8988T (cell line): ENCODE measurements around the gene FNDC3B.

Source experiments
- DNase-seq: peaks from one replicate; pipeline ENCODE4 v3.0.0; 2011

FNDC3B gene

DNA sequence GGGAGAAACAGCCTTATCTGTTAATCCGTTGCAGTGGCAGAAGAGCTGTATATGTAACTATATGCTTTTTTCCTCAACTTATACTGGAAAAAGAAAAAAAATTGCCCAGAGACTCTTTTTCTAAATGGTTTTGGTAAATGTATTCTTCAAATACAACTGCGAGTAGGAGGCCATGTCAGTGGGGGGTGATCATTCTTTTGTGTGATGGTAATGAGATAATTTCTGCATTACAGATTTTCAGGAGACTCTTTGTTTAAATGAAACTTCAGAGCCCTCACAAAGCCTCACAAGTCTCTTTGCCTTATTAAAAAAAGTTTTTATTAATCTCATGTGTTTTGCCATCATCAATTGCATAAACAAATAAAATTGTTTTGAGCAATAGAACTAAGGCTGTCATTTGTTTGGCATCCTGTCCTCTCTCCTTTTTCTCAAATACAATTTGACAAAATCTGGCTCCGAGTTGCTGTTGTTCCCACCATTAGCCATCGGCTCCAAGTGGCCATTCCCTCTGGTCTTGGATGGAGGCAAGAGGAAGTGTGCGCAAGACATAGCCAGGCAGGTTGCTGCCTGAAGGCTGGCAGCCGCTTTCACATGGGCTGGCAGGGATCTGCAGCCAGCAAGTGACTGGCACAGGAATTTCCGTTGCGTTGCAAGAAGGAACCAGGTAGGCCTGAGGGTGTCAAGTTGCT, 116.7 kb downstream of the FNDC3B start:
- no peak for DNase-seq

DNA sequence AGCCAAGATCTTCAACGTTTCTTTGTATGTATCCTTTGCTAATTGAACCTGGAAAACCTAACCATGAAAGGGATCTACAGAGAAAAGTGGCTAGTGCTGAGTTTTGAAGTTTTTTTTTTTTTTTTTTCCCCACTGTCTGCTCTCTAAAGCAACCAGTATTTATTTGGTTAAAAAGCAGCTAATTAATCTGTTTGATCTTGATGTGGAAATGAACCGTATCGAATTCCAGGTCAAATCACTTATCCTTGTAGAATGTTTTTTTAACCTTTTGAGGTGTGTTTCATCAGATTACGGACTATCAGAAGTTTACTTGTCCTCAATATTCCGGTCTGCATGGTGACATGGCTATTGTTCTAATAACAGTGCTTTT, 117.2 kb downstream of the FNDC3B start:
- no peak for DNase-seq

DNA sequence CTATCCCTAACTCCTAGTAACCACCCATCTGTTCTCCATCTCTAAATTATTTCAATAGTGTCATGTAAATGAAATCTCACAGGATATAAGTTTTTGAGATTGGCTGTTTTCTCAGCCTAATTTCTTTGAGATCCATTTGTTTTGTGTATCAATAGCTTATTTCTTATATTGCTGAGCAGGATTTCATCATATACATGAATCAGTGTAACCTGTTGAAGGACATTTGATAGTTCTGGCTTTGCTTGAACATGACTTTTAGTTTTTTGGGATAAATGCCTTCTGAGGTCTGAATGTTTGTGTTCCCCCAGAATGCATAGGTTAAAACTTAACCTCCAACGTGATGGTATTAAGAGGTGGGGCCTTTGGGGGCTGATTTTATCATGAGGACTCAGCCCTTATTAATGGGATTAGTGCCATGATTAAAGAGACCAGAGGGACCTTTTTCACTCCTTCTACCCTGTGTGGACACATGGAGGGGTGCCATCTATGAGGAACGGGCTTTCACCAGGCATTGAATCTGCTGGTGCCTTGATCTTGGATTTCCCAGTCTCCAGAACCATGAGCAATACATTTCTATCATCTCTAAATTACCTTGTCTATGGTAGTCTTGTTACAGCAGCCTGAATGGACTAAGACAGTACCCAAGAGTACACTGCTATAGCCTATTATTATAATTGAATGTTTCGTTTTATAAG, 118.3 kb downstream of the FNDC3B start:
- DNase-seq, result no peak

DNA sequence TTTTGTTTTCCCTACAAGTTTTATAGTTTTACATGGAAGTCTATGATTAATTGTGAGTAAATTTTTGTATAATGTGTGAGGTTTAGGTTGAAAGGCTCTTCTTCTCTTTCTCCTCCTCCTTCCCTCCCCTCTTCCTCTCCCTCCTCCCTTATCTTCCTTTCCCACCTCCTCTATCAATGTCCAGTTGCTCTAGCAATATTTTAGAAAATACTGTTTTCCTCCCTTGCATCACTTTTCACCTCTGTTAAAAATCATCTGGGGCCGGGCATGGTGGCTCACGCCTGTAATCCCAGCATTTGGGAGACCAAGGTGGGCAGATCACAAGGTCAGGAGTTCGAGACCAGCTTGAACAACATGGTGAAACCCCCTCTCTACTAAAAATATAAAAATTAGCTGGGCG, 119.4 kb downstream of the FNDC3B start:
- DNase-seq, result no peak

DNA sequence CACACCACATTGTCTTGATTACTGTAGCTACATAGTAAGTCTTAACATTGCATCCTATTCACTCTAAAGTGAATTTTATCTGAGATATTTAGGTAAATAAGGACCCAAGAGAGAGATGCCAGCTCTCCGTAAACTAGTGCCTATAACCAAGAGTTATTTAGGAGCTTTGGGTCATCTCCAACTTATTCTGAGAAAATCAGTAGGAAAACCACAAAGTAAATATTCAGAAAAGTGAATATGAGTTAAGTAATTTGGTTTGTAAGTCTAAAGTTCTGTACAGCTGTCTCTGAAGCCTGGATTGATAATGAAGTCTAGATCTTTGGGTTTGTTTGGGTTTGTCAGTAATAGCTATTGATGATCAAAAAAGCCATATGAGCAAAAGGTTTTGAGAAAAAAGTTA, 120.0 kb downstream of the FNDC3B start:
- no peak for DNase-seq

DNA sequence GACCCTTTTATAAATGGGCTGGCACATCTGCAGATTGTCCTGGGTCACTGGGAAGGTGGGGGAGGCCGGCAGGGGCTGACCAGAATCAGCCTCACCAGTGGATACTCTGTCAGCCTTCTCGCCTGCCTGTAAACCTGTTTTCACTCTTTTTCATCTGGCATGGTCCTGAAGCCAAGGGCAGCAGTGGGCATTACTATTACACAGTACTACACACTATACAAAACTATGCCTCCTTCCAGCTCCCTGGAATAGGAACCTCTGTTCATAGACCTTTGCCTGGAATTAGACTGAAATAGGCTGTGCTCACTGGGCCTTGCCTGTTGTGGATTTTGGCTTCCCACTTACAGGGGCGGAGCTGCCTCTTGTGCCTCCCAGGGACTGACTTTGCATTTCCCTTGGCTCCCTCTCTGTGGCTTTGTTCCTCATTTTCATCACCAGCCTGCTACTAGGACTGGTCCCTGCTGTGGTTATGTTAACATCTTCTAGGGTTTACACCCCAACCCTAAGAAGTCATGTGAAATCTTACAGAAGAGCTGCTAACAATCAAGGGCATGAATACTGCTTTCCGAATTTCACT, 120.7 kb downstream of the FNDC3B start:
- DNase-seq, result no peak

DNA sequence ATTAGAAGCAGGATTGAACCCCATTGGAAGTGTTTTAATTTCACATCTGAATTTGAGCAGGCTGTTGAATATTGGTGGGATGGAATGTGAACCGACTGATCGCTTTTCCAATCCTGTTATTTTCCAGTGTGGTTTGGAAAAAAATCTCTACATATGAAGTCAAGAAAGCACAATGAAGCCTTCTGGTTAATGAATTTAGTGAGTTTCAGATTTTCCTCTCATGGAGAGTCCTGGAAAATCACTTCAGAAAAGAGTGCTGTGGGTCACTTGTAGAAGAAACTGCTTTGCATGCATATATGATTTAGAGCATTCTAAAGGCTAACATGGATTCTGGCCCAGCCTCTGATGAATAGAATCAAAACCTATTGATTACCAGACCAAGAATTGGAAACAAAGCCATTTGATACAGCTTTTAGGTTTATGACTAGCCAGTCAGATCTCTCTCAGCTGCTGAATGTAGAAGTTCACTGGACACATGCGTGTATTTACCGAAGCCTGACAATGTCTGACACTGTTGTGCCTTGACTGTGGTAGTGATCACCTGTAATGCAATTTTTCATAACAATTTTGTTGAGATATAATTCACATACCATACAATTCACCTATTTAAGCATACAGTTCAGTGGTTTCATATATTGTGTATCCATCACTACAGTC, 121.9 kb downstream of the FNDC3B start:
- no peak for DNase-seq

DNA sequence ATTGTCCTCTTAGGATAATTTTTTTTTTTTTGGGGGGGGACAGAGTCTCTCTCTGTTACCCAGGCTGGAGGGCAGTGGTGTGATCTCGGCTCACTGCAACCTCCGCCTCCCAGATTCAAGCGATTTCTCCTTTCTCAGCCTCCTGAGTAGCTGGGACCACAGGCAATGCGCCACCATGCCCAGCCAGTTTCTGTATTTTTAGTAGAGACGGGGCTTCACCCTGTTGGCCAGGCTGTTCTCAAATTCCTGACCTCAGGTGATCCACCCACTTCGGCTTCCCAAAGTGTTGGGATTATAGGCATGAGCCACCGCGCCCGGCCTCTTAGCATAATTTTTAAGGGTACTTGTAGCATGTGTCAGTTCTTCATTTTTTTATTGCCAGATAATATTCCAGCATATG, 122.6 kb downstream of the FNDC3B start:
- DNase-seq, result no peak

DNA sequence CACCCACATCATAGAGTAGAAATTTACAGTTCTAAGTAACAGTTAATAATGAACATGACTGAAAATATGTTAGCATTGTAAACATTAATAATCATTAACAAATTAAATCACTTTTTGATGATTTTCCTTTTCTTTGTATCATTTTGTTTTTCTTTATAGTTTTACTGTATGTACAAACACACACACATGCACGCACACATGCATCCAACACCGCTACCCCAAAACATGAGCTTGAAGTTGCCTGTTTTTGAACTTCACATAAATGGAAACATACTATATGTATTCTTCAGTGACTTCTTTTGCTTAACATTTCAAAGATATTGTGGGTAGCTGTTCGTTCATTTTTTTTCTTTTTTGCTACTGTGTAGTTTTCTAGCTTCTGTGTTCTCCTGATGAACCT, 123.9 kb downstream of the FNDC3B start:
- no peak for DNase-seq

DNA sequence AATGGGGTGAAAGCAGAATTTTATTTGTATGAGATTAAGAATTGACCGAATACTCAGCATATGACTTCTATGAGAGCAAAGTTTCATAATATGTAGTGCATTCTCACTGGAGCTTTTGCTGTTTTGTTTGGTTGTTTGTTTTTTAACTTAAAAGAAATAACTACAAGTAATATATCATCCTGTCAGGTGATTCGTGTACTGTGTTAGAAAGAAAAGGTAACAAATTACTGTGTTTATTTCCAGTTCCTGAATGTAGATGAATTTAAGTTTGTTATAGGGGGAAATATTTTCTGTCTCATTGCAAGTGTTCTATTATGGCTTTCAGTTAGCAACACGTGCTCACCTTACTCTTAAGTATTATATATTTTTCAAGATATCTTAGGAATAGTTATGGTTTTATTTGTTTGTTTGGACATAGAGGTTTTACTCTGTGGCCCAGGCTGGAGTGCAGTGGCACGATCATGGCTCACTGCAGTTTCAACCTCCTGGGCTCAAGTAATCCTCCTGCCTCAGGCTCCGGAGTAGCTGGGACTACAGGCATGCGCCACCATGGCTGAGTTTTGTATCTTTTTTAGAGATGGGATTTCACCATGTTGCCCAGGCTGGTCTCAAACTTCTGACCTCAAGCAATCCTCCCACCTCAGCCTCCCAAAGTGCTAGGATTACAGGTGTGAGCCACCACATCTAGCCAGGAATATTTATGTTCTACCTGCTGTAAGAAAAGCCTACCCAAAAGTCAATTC, 125.4 kb downstream of the FNDC3B start:
- DNase-seq, result no peak

DNA sequence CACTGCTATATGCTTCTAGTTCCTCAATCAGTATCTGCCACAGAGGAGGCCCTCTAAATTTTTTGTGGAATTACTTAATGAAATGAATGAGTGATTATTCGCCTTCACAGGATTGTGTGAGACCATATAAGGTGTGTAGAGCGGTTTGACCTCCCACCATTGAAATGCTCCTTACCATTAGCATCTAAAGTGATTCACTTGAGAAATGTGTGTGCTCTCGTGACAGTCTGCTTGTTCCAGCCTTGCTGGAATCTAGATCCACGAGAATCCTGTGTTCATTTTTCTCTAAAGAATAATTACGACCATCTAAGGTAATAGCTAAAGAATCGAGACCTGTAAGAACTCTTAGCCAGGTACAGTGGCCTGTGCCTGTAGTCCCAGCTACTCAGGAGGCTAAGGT, 126.9 kb downstream of the FNDC3B start:
- DNase-seq, result no peak

DNA sequence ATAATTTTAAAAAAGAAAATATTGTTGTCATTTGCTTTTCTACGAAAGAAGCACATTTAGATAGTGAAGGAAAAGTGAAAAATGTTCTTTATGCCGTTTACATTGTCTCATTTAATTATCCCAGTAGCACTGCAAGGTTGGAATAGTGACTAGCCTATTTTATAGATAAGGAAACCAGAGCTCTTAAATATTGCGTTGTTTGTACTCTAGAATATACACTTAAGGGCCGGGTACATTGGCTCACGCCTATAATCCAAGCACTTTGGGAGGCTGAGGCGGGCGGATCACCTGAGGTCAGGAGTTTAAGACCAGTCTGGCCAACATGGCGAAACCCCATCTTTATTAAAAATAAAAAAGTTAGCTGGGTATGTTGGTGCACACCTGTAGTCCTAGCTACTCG, 127.5 kb downstream of the FNDC3B start:
- DNase-seq, result no peak

DNA sequence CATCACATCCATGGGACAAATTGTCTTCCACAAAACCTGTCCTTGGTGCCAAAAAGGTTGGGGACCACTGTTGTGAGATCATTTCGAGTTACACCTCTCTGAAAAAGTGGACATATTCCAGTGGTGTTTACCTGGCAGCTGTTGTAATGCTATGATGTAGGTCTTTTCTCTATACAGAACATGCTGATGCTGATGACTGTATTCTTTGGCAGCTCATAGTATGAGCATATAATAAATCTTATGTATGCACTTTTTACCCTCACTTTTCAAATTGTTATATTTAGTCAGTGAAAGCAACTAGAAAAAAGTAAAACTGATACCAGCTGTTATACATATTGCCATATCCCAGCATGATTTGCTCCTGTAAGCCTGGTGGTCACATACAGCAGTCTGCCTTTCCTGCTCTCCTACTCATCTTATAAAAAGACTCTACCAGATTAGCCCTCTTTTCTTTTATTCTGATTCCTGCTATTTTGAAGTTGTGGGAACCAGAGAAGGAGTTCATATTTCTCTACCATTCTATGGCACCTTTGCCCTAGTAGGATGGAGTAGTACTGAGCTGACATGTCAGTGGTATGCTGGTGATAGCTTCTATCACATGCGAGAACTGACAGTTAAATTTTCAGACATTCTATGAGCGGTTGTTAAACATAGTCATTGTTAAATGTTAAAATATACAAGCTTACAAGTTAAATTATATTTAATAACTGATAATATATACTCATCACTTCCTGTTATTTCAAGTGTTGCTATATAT, 128.7 kb downstream of the FNDC3B start:
- DNase-seq, result no peak

DNA sequence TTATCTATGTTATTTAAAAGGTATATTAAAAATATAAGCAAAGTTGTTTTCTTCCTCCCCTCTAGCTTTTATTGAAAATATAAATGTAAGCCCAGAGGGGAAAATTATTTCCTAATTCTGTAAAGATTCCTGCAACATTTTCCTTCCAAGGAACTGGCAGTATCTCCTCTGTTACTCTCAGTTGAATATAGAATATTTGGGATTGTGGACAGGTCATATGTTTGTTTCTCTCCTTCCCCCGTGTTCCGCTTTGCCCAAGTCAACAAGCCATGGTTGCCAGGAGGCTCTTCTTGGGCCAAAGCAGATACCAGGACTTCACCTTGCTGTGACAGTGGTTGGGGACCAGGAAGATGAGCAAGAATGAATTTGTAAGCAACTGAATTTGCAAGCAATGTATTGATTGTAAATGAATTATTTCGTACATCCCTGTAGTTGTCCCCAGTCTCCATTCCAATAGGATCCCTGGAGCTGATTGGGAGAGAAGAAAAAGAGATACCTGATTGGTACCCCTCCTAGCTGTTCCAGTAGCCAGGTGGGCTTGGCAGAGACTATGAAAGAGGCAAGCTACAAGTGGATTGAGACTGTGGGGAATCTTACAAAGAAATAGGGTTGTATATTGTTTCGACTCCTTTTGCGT, 130.8 kb downstream of the FNDC3B start:
- DNase-seq, result no peak

DNA sequence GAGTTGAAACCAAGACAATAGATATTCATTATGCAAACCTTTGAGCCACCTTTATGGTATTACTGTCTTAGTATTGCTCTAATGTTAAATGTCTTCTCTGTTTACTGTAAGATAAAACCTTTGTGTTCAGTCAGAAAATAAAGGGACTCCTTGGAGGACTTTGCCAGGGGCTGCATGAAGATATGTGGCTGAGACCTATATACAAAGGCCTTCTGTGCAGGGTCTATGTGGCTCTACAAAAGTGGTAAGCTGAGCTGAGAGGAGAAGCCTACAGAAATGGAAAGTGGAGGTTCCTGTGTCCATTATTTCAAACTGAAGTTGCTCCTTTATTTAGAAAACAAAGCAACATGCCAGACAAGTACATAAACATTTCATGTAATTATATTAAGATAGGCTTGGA, 131.5 kb downstream of the FNDC3B start:
- no peak for DNase-seq

DNA sequence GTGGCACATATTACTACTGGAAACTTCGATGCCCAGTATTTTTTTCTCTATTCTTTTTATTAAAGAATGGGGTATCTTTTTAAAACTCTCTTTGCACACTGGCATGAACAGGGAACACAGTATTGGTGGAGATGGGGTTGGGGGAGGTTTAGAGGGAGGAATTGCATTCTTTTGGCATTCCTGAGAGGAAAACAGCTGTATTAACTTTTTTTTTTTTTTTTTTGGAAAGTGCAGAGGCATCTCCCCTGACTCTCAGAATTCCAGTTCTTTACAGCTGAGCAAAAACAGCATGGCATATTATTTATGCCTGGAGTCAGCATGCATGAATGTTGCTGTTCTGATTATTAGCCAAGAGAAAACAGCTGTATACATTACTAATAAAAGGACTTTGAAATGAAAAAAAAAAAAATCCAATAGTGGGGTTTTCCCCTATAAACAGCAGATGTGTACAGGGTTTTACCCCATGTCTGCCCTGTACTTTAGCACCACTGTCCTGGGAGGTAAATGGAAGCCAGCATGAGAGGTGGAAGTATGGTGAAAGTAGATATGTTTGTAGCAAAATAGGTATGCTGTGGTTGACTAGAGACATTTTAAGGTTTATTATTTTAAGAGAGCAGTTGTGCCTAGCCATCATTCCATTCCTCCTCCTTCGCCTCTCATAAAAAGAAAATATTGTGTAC, 132.2 kb downstream of the FNDC3B start:
- DNase-seq, result no peak

DNA sequence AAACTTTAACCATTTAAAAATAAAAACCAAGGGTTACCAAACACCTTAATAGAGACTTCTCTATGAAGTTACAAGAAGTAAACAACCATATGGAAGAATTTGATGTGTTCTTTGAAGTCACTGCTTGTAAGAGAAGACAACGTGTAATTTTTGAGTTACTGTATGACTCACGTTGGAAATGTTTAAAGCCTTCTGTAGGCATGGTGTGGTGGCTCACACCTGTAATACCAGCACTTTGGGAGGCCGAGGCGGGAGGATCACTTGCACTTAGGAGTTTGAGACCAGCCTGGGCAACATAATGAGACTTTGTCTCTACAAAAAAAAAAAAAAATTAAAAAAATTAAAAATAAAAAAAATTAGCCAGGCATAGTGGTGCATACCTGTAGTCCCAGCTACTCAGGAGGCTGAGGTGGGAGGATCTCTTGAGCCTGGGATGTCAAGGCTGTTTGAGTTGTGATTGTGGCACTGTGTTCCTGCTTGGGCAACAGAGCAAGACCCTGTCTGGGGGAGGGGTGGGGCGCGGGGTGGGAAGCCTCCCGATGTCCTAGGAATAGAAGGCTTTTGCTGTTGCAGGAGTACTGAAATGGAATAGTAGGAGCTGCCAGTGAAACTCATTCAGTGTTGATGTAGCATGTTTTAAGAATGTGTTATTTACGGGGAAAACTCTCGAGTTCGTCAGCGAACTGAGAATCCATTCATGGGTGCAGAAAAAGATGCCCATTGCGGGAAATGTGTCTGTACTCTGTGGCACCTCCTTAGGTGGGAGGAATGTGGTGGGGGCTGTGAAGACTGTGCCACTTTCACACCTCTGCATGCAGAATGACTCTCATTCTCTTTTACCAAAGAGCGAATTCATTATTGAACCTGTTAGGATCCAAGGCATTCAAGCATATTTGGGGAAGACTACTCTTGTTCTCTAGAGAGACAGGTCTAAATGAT, 134.2 kb downstream of the FNDC3B start:
- DNase-seq, result no peak

DNA sequence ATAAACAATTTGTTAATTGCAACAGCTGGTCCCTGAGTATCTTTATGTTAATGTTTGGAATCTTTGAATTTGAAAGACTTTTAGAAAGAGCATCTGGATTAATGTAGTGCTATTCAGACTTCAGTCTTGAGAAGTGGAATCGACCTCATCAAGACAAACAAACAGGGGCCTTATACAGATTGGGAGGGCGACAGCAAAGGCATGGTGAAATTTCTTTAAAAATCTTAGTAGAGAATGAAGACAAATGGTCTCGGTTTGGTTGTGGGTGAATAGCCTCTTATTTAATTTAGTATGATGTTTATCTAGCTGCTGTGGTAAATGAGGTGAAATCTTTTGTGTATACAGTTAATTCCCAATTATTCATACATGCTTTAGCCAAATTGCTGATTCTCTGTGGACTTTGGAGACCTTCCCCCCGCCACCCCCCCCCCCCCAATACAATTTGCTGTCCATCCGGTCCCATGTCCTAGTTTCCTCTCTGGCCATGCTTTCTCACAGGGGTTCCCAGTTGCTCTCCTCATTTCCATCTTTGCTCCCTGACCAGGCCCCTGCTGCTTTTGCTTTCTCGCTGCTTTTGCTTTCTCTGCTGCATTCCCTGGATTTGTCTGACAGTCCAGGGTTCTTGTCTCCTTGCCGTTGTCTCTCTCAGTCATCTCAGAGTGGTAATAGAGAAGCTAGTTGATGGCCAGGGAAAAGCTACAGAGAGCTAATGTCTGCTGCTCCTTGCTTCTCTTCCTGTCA, 135.3 kb downstream of the FNDC3B start:
- DNase-seq, result no peak

DNA sequence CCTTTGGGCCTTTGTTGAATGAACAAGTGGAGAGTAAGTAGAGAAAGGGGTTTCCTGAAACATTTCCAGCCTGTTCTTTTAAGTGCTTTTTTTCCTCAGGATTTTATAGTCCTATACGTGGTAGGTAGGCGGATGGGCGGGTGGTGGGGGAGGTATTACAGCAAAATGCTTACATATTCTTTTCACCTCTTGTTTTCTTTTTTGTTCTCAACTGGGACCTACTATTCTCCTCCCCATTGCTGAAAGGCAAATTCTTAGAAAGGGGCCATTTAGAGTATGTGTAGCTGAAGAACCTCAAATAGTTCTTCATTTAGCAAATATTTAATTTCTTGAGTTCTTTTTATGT, 135.8 kb downstream of the FNDC3B start:
- DNase-seq, result no peak
